RWPE2 (cell line): ENCODE data around the gene WDR82.

Experiments used
- ATAC-seq: fragments of 200-7000 bp; cut with Tn5 transposase; 3 replicates; pipeline ENCODE4 v1.9.1; 2021; ENCODE audit warnings: low read depth
- DNase-seq: peaks from one replicate; pipeline ENCODE4 v3.0.0-alpha.2; 2020; ENCODE audit warnings: low spot score
- H3K27ac ChIP-seq: fragments of 450-650 bp; 2 replicates; pipeline ENCODE4 v1.5.1; 2017; ENCODE audit warnings: mild to moderate bottlenecking; ENCODE audit not compliant: poor library complexity, severe bottlenecking
- H3K27me3 ChIP-seq: fragments of 250-450 bp; sonication (Bioruptor Pico); 2 replicates; pipeline ENCODE4 v1.5.1; 2021; ENCODE audit warnings: mild to moderate bottlenecking, moderate library complexity; ENCODE audit not compliant: insufficient read depth, poor library complexity, severe bottlenecking
- H3K36me3 ChIP-seq: fragments of 250-450 bp; sonication (Bioruptor Pico); 2 replicates; pipeline ENCODE4 v1.5.1; 2020; ENCODE audit warnings: low read depth, mild to moderate bottlenecking, moderate library complexity
- H3K4me1 ChIP-seq: fragments of 250-450 bp; sonication (Bioruptor Pico); 2 replicates; pipeline ENCODE4 v1.5.1; 2021; ENCODE audit warnings: mild to moderate bottlenecking, moderate library complexity; ENCODE audit not compliant: insufficient read depth, poor library complexity, severe bottlenecking
- H3K4me3 ChIP-seq: fragments of 250-450 bp; sonication (Bioruptor Pico); 2 replicates; pipeline ENCODE4 v1.5.1; 2021; ENCODE audit warnings: mild to moderate bottlenecking, moderate library complexity; ENCODE audit not compliant: severe bottlenecking
- H3K9me3 ChIP-seq: fragments of 250-450 bp; sonication (Bioruptor Pico); 2 replicates; pipeline ENCODE4 v1.5.1; 2021; ENCODE audit warnings: mild to moderate bottlenecking, moderate library complexity; ENCODE audit not compliant: severe bottlenecking
- TF ChIP-seq, protein P1 (sequence below): fragments of 450-650 bp; IDR thresholded peaks from one replicate; pipeline ENCODE4 v1.5.1; 2017; ENCODE audit warnings: mild to moderate bottlenecking, moderate library complexity; ENCODE audit not compliant: poor library complexity, severe bottlenecking

The WDR82 gene

DNA sequence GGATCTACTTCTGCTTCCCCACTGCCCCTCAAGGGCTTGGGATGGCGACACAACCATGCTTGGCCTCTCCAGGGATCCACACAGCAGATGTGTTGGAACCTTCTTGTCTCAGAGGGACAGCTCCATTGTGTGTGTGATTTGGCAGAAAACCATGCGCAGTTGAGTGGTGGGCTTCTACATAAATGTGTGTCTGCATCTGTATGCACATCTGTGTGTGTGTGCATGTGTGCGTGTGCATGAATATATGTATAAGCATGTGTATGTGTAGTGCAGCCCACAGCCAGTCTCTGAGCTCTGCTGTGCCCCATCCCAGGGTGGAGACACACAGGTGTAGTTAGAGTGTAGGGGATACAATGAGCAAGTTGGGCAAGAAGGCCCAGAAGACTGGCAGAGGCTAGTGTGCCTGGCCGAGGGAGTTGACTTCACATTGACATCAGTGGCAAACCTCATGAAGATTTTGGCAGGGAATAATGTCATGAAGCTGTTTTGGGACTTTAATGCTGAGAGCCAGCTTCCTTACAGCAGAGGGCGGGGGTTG lies 17.3 kb upstream of the WDR82 start:
- no peak for ATAC-seq
- Histone ChIP-seq H3K9me3 (no peaks in the 10 kb centered on the region), H3K4me3 (no peak overlapping the region), H3K27ac (no peak overlapping the region), H3K4me1 (no peaks in the 10 kb centered on the region), H3K27me3 (no peaks in the 10 kb centered on the region), H3K36me3 (no peaks in the 10 kb centered on the region)
- DNase-seq, result no peak
- TF ChIP-seq, protein P1, sequence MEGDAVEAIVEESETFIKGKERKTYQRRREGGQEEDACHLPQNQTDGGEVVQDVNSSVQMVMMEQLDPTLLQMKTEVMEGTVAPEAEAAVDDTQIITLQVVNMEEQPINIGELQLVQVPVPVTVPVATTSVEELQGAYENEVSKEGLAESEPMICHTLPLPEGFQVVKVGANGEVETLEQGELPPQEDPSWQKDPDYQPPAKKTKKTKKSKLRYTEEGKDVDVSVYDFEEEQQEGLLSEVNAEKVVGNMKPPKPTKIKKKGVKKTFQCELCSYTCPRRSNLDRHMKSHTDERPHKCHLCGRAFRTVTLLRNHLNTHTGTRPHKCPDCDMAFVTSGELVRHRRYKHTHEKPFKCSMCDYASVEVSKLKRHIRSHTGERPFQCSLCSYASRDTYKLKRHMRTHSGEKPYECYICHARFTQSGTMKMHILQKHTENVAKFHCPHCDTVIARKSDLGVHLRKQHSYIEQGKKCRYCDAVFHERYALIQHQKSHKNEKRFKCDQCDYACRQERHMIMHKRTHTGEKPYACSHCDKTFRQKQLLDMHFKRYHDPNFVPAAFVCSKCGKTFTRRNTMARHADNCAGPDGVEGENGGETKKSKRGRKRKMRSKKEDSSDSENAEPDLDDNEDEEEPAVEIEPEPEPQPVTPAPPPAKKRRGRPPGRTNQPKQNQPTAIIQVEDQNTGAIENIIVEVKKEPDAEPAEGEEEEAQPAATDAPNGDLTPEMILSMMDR, result no peak

DNA sequence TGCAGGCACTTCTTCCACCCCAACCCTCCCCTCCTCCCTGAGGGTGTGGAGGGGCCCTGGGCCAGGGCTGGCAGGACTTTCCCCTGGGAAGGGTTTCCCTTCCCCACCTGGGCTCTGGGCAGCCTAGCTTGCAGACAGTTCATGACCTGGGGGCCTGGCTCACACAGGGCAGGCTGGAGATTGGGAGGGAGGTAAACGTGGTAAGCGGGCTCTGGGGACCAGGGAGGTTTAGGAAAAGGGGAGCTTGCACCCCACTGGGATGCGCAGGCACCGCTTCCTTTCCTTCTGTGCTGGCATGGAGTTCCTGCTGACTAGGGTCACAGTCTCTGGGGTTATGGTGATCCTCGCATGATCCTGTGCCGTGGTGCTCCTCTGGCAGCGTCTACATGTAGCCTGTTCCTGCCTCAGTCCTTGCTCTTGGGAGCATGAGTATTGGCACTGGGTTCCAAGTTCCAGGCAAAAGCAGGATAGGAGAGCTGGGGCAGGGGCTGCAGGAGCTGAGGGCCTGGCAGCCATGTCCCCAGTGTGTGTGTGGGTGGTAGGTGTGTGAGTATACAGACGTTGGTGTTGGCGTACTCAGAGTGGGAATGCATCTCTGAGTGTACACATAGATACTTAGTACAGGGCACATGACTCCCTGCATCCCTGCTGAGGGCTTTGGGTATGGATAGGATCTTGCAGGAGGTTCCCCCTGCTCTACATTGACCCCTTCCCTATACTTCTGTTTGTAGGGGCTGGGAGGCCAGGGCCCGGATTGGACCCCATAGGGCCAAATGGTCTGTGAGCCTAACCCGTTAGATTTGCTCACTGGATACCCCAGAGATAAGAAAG lies 16.1 kb upstream of the WDR82 start:
- H3K4me3 ChIP-seq, result no peak overlapping the region
- no peak overlapping the region for H3K27ac ChIP-seq
- no peak for DNase-seq
- H3K9me3 ChIP-seq, result no peaks in the 10 kb centered on the region
- H3K36me3 ChIP-seq, result no peaks in the 10 kb centered on the region
- ATAC-seq, result no peak
- TF ChIP-seq, protein P1, result no peak
- H3K4me1 ChIP-seq, result no peaks in the 10 kb centered on the region
- no peaks in the 10 kb centered on the region for H3K27me3 ChIP-seq

DNA sequence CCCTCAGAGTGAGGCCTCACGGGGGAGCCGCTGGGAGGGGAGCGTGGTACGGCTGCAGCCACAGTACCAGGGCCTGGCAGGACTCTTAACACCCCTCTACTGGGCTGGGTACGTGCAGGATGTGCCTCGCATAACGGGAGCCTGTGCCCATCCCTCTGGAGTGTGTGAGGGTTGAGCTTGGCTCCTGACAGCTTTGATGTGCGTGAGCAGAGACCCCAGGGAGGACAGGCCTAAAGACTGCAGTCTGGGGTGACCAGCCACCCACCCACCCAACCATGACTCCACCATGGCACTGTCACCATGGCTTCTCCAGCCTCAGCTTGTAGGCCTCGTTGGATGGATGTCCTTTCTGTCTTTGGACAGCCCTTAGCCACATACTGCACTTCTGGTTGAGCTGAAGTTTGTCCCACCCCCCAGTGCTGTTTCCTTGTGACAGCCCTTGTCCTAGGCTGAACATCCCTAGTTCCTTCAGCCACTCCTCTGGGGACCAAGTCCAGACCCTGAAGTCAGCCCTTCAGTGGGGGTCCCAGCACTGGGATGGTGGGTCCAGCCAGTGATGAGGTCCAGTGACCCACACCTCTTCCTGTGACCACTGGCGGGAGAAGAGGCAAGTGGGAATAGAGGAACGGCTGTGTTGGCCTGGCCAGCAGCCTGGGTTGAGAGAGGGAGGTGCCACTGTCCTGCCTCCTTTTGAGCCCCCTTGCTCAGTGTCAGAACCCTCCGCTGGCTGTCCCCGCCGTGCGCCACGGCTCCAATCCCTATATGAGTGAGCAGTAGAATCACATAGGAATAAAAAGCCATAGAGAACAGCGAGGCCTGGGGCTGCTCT lies 15.3 kb upstream of the WDR82 start:
- Histone ChIP-seq H3K4me3 (no peak overlapping the region), H3K36me3 (no peaks in the 10 kb centered on the region), H3K27ac (no peak overlapping the region), H3K27me3 (no peaks in the 10 kb centered on the region), H3K9me3 (no peaks in the 10 kb centered on the region), H3K4me1 (peaks cover 3% of the 10 kb centered on the region)
- no peak for ATAC-seq
- no peak for DNase-seq
- TF ChIP-seq, protein P1, result no peak

DNA sequence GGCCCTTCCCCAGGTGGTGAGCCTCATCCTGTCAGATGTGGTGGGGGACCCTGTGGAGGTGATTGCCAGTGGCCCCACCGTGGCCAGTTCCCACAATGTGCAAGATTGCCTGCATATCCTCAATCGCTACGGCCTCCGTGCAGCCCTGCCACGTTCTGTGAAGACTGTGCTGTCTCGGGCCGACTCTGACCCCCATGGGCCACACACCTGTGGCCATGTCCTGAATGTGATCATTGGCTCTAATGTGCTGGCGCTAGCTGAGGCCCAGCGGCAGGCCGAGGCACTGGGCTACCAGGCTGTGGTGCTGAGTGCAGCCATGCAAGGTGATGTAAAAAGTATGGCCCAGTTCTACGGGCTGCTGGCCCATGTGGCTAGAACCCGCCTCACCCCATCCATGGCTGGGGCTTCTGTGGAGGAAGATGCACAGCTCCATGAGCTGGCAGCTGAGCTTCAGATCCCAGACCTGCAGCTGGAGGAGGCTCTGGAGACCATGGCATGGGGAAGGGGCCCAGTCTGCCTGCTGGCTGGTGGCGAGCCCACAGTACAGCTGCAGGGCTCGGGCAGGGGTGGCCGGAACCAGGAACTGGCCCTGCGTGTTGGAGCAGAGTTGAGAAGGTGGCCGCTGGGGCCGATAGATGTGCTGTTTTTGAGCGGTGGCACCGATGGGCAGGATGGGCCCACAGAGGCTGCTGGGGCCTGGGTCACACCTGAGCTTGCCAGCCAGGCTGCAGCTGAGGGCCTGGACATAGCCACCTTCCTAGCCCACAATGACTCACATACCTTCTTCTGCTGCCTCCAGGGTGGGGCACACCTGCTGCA lies 14.0 kb upstream of the WDR82 start:
- Histone ChIP-seq H3K4me3 (no peak overlapping the region), H3K9me3 (no peaks in the 10 kb centered on the region), H3K27ac (no peak overlapping the region), H3K4me1 (peaks cover 7% of the 10 kb centered on the region), H3K27me3 (no peaks in the 10 kb centered on the region), H3K36me3 (no peaks in the 10 kb centered on the region)
- ATAC-seq, result no peak
- TF ChIP-seq, protein P1, result no peak
- DNase-seq, result no peak
